Measurements from ENCODE around the gene ISCA2. TPM values are rescaled to one million over a fixed set of nuclear protein-coding genes. Genes with fewer than 3 reads are reported as not detected.

The ISCA2 gene
- total RNA-seq, 2 donors from 2014 or later: 20.4 to 22.3 TPM

DNA sequence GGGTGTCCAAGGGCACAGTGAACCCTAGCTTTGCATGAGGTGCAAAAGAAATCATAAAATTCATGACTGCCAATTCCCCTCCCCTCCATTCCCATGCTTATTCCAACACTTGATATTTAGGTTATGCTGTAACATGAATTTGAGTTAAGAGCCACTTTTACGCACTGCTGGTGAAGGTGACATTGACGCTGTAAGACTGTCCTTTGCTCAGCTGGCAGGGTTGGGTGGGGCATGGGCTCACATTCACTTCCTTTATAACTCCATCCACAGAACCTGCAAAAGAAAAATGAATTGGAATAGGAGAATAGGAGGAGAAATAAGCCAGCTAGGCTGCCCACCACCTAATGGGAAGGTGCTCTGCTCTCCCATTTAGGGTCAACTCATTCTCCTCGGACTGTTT lies 7.4 kb upstream of the ISCA2 start:
- no peak for DNase-seq (ENCODE audit: low spot score)
- Histone ChIP-seq H3K4me3 (no peak overlapping the region), H3K9me3 (no peaks in the 10 kb centered on the region), H3K27me3 (no peaks in the 10 kb centered on the region), H3K27ac (no peak overlapping the region), H3K4me1 (peaks cover 0 to 25% of the 10 kb centered on the region in 2 donors), H3K36me3 (peaks cover 26% of the 10 kb centered on the region)
- TF ChIP-seq, protein P1, sequence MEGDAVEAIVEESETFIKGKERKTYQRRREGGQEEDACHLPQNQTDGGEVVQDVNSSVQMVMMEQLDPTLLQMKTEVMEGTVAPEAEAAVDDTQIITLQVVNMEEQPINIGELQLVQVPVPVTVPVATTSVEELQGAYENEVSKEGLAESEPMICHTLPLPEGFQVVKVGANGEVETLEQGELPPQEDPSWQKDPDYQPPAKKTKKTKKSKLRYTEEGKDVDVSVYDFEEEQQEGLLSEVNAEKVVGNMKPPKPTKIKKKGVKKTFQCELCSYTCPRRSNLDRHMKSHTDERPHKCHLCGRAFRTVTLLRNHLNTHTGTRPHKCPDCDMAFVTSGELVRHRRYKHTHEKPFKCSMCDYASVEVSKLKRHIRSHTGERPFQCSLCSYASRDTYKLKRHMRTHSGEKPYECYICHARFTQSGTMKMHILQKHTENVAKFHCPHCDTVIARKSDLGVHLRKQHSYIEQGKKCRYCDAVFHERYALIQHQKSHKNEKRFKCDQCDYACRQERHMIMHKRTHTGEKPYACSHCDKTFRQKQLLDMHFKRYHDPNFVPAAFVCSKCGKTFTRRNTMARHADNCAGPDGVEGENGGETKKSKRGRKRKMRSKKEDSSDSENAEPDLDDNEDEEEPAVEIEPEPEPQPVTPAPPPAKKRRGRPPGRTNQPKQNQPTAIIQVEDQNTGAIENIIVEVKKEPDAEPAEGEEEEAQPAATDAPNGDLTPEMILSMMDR (IDR thresholded peaks at IDR 0.05): no peak

DNA sequence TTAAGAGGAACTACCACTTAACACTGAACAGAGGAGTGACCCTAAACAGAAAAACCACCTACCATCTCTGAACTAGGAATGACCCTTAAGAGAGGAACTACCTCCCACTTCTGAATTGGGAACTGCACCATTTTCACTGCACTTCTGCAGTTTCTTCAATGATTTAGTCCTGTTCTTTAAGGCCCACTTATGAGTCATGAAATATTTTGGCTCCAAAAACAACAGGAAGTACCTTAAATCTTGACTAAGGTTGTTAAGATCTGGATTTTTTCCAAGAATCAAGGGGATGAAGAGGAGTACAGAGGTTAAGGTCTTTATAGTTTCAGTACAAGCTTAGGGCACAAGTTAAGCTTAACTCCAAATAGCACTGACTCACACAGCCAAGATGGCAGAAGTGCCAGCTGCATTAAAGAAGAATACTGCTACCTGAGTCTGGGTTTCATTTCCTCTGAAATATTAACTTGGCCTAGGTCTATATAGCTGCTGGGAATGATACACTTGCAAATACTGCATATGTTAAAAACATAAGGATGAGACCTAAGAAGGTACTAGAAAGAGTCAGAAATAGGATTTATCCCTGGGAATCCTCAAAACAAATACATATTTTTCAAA lies 4.7 kb upstream of the ISCA2 start:
- Histone ChIP-seq H3K27ac (no peak overlapping the region), H3K27me3 (no peaks in the 10 kb centered on the region), H3K4me1 (peaks cover 0 to 37% of the 10 kb centered on the region in 2 donors), H3K4me3 (no peak overlapping the region), H3K36me3 (peaks cover 6% of the 10 kb centered on the region), H3K9me3 (no peaks in the 10 kb centered on the region)
- TF ChIP-seq, protein P1 (IDR thresholded peaks at IDR 0.05): no peak
- DNase-seq (ENCODE audit: low spot score): no peak

DNA sequence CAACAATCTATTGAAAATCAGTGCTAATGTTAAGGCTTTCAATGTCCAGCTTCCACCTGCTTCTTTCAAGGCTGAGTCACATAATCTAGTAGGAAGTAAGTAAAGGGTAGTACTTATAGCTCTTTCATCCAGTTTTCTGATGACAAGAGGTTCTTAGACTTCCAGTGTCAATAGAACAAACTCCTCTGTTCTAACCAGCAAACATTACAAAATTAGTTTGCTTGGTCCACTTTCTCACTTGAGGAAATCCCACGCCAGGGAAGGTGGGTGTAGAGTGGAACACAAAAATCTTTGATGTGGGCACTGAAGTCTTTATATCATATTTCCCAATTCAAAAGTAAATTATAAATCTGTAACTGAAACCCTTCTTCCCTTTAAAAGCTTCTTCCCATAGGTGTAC lies 3.1 kb upstream of the ISCA2 start:
- no peaks in the 10 kb centered on the region for H3K9me3 ChIP-seq
- H3K27me3 ChIP-seq: no peaks in the 10 kb centered on the region
- H3K4me3 ChIP-seq: no peak overlapping the region
- TF ChIP-seq, protein P1 (IDR thresholded peaks at IDR 0.05): no peak
- H3K27ac ChIP-seq: no peak overlapping the region
- H3K4me1 ChIP-seq: peaks cover 0 to 51% of the 10 kb centered on the region in 2 donors
- DNase-seq (ENCODE audit: low spot score): no peak
- H3K36me3 ChIP-seq: no peaks in the 10 kb centered on the region

DNA sequence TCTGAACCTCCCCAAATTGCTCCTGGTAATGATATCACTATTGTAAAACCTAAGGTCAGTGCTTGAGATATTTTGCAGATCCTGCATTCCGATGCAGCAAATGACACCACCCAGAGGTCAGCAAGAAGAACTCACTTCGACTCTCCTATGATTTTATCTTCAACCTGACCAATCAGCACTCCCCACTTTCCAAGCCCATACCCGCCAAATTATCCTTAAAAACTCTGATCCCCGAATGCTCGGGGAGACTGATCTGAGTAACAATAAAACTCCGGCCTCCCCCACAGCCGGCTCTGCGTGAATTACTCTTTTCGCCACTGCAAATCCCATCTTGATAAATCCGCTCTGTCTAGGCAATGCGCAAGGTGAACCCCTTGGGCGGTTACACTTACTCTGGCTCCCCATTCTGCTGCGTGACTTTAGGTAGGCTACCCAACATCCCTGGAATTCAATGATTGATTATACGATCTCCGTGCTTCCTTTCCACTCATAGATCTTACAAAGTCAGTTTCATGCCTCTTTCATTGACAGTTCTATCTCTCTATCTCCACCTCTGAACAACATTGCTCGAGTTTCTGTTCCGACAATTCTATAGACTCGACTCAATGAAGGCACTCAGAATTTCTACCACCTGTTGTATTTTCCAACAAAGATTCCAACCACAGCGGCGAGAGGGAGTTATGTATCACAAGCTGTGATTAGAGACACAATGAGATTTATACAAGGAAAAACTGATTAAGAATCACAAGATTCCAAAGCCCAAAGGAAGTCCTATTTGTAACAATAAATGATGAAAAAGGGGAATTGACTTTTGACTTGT lies 1.4 kb upstream of the ISCA2 start:
- Histone ChIP-seq H3K27me3 (no peaks in the 10 kb centered on the region), H3K4me3 (peak overlapping the region; percentile 73 to 78), H3K4me1 (peaks cover 0 to 55% of the 10 kb centered on the region in 2 donors), H3K27ac (peak overlapping the region; percentile 96), H3K36me3 (peaks cover 8% of the 10 kb centered on the region), H3K9me3 (no peaks in the 10 kb centered on the region)
- no peak for DNase-seq (ENCODE audit: low spot score)
- TF ChIP-seq, protein P1 (IDR thresholded peaks at IDR 0.05): peak in 1 of 2 donors; percentile 32

DNA sequence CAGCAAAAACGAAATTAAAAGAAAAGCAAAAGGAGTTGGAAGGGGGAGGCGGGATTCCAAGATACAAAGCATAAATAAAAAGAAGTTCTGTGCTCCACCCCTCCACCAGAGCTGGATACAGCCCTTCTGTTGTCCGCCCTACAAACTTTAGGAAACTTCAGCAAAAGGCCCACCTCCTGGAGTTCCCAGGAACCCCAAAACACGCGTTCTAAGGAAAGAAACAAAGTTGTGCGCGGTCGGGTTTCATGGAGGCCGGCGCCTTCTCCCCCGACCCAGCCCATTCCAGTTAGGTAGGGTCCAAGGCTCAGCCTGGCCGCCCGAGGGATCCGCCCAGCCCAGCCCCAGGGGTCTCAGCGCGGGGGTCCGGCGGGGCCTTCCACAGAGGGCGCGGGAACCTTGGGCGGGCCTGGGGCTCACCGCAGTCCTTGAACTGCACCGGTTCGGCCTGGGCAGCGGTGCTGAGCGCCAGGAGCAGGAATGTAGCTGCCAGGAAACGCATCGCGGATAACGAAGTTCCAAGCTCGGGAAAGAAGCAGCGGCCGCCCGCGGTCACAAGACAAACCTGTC lies 706 bp upstream of the ISCA2 start, which contains the start of gene NPC2:
NPC2 (minus strand) TSS at position 530 of the 567 bp plus-strand sequence; CDS start at position 499, 31 bp downstream.
- TF ChIP-seq, protein P1 (IDR thresholded peaks at IDR 0.05): no peak
- Histone ChIP-seq H3K36me3 (peaks cover 8% of the 10 kb centered on the region), H3K4me1 (peaks cover 0 to 55% of the 10 kb centered on the region in 2 donors), H3K9me3 (no peaks in the 10 kb centered on the region), H3K27ac (peak within 1 kb of the TSS; percentile 96), H3K27me3 (no peaks in the 10 kb centered on the region), H3K4me3 (peak within 1 kb of the TSS; percentile 73 to 78)
- DNase-seq (ENCODE audit: low spot score): no peak

All from right atrium auricular region (tissue), 2 donors.